ENCODE data around the gene ACOT9. TPM values are rescaled to one million over a fixed set of nuclear protein-coding genes. Genes with fewer than 3 reads are reported as not detected.

The ACOT9 gene
- total and polyA plus RNA-seq, 11 donors = 45.3 to 81.1 (median 59.3) TPM

DNA sequence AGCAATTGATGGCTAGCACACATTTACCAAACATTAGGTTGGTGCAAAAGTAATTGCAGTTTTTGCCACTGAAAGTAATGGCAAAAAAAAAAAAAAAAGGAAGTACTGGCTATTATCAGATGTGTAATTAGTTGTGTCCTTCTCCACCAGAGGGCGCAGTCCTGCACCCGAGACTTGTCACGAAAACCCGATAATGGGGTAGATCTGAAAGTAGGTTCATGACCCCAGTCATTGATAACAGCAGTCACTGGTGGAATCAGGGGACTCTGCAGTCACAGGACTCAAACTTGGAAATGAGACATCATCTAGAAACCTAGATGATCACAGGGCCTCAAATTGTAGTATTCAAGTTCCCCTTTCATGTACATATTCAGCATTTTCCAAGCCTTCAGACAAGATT, 13.1 kb upstream of the ACOT9 start:
- ATAC-seq = peak in 1 of 4 donors; percentile 13
- H3K27me3 ChIP-seq = no peaks in the 10 kb centered on the region
- no peaks in the 10 kb centered on the region for H3K9me3 ChIP-seq
- no peaks in the 10 kb centered on the region for H3K36me3 ChIP-seq
- intact Hi-C loops (cut with DNase I) = loop anchor here in 5 of 10 donors (1.0 to 10.0 kb wide), 4 partner anchors 25 to 149 kb away; partner anchors contain the start of genes APOO (in 2 of the 5) and CXorf58 (in 2 of the 5)
- H3K4me1 ChIP-seq = peaks cover 0 to 11% (median 0%) of the 10 kb centered on the region in 12 donors
- H3K27ac ChIP-seq = no peak overlapping the region
- no peak overlapping the region for H3K4me3 ChIP-seq
- TF ChIP-seq, protein P1, sequence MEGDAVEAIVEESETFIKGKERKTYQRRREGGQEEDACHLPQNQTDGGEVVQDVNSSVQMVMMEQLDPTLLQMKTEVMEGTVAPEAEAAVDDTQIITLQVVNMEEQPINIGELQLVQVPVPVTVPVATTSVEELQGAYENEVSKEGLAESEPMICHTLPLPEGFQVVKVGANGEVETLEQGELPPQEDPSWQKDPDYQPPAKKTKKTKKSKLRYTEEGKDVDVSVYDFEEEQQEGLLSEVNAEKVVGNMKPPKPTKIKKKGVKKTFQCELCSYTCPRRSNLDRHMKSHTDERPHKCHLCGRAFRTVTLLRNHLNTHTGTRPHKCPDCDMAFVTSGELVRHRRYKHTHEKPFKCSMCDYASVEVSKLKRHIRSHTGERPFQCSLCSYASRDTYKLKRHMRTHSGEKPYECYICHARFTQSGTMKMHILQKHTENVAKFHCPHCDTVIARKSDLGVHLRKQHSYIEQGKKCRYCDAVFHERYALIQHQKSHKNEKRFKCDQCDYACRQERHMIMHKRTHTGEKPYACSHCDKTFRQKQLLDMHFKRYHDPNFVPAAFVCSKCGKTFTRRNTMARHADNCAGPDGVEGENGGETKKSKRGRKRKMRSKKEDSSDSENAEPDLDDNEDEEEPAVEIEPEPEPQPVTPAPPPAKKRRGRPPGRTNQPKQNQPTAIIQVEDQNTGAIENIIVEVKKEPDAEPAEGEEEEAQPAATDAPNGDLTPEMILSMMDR (IDR thresholded peaks at IDR 0.05) = peak in 11 of 12 donors; percentile 31 to 65 (median 52)
- TF ChIP-seq POLR2A (IDR thresholded peaks at IDR 0.05) = no peak
- WGBS, 4 donors = 0 to 6% (median 1%) methylated on average over 4 of the region's 4 CpGs
- peak in 4 of 5 donors; percentile 39 to 62 (median 47) for DNase-seq

DNA sequence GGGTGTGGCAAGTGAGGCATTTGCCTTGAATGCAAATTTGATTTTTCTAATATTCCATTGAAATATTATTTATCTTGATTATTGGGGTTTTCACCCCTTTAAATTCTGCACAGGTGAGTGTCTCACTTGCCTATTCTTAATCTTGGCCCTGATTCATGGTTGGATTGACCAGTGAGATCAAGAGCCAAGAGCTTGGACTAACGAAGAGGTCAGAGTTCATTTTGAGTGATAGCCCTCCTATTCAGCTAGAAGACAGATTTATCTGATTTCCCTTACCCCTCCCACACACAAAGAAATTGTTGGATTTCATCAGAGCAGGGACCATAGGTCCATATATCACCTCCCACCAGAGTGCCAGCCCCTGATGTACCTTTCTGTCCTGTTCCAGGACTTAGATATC, 11.6 kb upstream of the ACOT9 start:
- Histone ChIP-seq H3K27ac (no peak overlapping the region), H3K4me3 (no peak overlapping the region), H3K36me3 (no peaks in the 10 kb centered on the region), H3K9me3 (no peaks in the 10 kb centered on the region), H3K27me3 (no peaks in the 10 kb centered on the region), H3K4me1 (peaks cover 0 to 11% (median 0%) of the 10 kb centered on the region in 12 donors)
- TF ChIP-seq POLR2A (IDR thresholded peaks at IDR 0.05) = no peak
- TF ChIP-seq, protein P1 (IDR thresholded peaks at IDR 0.05) = no peak
- WGBS, 4 donors = 83 to 94% (median 87%) methylated on average over 1 of the region's 1 CpG
- ATAC-seq (no peak), DNase-seq (no peak)
- intact Hi-C loops (cut with DNase I) = loop anchor here in 2 of 10 donors (10.0 kb wide), 1 partner anchor 150 kb away; the partner anchor contains the start of genes APOO (in 2 of the 2) and CXorf58 (in 2 of the 2)

DNA sequence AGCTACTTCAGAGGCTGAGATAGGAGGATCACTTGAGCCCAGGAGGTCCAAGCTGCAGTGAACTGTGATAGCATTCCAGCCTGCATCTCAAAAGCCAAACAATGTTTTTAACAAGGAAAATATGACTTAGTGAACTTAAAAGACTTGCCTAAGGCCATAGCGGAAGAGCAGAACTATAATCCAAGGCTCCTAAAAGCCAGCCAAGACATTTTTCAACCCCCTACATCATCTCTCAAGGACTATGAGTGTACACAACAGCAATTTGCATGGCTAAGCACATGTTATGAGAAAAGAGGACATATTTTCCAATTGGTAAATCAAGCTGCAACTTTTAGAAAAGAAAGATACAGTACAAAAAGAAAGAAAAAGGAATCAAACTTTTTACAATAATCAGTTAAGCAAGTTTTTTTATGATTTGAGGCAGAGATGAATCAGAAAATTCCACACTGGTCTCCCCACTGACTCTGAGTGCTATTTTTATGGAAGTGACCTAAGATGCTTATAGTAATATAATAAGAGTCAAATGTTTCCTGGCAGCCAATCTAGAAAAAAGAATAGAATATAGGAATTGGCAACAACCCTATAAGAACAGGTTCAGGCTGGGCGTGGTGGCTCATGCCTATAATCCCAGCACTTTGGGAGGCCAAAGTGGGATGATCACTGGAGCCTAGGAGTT, 9.8 kb upstream of the ACOT9 start:
- H3K9me3 ChIP-seq = no peaks in the 10 kb centered on the region
- H3K4me1 ChIP-seq = peaks cover 0 to 11% (median 0%) of the 10 kb centered on the region in 12 donors
- intact Hi-C loops (cut with DNase I) = loop anchor here in 2 of 10 donors (10.0 kb wide), 1 partner anchor 152 kb away; the partner anchor contains the start of genes APOO (in 2 of the 2) and CXorf58 (in 2 of the 2)
- no peaks in the 10 kb centered on the region for H3K36me3 ChIP-seq
- no peak for TF ChIP-seq POLR2A (IDR thresholded peaks at IDR 0.05)
- TF ChIP-seq, protein P1 (IDR thresholded peaks at IDR 0.05) = no peak
- no peak for DNase-seq
- no peak overlapping the region for H3K27ac ChIP-seq
- no peaks in the 10 kb centered on the region for H3K27me3 ChIP-seq
- H3K4me3 ChIP-seq = no peak overlapping the region
- no peak for ATAC-seq
- 62 to 82% (median 77%) methylated on average over 2 of the region's 2 CpGs for WGBS, 4 donors

DNA sequence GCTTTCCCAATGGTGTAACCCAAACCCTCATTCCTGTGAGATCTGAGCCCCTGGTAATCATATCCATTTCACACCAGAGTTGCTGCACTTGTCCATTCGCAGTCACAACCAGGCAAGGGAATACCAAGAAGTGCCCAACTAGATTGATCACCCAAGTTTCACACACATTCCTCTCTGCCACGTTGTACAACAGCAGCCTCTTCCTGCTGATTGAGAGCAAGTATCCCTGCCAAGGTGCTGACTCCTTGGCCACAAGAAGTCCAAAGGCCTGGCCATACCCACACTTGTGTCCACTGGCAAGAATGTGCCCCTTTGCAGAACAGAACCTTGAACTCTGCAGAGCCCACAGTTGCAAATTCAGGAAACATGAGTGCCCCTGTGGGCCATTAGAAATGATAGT, 6.5 kb upstream of the ACOT9 start:
- 61 to 77% (median 64%) methylated on average over 2 of the region's 2 CpGs for WGBS, 4 donors
- no peak for TF ChIP-seq POLR2A (IDR thresholded peaks at IDR 0.05)
- TF ChIP-seq, protein P1 (IDR thresholded peaks at IDR 0.05) = no peak
- H3K4me3 ChIP-seq = no peak overlapping the region
- ATAC-seq = no peak
- no peaks in the 10 kb centered on the region for H3K9me3 ChIP-seq
- intact Hi-C loops (cut with DNase I) = loop anchor here in 1 of 10 donors (10.0 kb wide), 1 partner anchor 155 kb away; the partner anchor contains the start of genes APOO and CXorf58
- no peak for DNase-seq
- H3K27ac ChIP-seq = no peak overlapping the region
- no peaks in the 10 kb centered on the region for H3K36me3 ChIP-seq
- H3K4me1 ChIP-seq = no peaks in the 10 kb centered on the region
- no peaks in the 10 kb centered on the region for H3K27me3 ChIP-seq
